ENCODE results near the gene SLC27A3.

SLC27A3 gene

DNA sequence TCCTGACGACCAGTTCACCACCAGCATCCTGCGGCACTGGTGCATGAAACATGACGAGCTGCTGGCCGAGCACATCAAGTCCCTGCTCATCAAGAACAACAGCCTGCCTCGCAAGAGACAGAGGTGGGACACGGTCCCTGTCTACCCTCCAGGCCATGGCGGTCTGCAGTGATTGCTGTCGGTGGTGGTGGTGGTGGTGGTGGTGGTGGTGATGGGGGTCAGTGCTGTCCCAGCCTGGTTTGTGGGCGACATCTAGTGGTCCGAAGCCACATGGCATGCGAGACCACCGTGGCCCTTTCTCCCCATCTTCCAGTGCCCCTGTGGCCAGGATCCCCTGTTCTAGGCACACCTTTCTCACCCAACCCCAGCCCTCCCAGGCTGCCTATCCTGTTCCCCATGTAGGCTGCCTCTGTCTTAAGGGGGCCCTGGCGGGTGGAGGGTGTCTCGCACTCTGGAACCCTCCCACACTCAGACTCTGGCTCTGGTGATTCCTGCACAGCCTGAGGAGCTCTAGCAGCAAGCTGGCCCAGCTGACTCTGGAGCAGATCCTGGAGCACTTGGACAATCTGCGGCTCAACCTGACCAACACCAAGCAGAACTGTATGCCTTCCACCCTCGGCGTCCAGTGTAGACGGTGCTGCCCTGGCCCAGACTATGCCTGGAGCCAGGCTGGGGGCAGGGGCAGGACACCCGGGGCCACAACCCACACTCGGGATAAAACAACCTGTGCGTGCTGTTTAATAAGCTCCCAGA lies 3.2 kb upstream of the SLC27A3 start:
- ATAC-seq = no peak

DNA sequence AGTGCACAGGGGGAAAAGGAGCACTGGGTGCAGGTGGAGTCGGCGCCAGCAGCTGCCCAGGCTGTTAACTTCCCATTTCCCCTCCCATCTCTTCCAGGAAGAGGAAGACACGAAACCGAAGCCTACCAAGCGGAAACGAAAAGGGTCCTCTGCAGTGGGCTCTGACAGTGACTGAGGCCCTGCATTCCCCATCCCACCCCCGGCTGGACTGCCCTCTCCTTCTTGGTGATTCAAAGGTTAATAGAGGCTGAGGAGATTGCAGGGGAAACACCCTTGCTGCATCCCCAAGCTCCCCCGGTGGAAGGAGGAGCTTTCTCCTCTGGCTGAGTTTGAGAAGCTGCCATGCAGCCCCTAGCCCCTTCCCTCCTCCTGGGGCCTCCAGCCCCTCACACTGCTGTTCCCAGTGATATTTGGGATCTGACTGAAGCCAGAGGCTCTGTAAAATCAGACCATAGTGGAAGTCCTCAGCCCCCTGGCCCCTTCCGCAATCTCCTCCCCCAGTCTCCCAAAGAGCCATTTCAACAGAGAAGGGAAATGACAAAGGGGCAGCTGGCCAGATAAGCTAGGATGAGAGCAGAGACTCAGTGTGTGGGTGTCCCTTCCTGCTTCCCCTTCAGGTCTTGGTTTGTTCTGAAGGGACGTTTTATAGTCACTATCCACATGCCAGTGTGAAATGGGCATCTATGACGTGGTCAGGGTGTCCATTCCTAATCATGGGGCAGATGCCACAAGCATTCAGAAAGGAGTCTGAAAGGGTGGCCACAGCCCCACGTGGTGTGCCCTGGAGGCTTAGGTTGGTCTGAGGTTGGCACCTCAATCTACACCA lies 1.9 kb upstream of the SLC27A3 start:
- TF ChIP-seq SNAI2 (CRISPR knock-in tag; IDR thresholded peaks at IDR 0.05) (no peak), RARB (CRISPR knock-in tag; IDR thresholded peaks at IDR 0.05) (no peak)
- TF ChIP-seq, protein P1, sequence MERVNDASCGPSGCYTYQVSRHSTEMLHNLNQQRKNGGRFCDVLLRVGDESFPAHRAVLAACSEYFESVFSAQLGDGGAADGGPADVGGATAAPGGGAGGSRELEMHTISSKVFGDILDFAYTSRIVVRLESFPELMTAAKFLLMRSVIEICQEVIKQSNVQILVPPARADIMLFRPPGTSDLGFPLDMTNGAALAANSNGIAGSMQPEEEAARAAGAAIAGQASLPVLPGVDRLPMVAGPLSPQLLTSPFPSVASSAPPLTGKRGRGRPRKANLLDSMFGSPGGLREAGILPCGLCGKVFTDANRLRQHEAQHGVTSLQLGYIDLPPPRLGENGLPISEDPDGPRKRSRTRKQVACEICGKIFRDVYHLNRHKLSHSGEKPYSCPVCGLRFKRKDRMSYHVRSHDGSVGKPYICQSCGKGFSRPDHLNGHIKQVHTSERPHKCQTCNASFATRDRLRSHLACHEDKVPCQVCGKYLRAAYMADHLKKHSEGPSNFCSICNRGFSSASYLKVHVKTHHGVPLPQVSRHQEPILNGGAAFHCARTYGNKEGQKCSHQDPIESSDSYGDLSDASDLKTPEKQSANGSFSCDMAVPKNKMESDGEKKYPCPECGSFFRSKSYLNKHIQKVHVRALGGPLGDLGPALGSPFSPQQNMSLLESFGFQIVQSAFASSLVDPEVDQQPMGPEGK (CRISPR knock-in tag; IDR thresholded peaks at IDR 0.05; ENCODE audit: borderline replicate concordance) = no peak
- no peak for ATAC-seq

More for the DNA sequence above, 3.2 kb upstream of the SLC27A3 start:
- TF ChIP-seq ZNF565 (CRISPR knock-in tag; conservative IDR thresholded peaks at IDR 0.05; ENCODE audit: low read depth) (no peak), ZFP3 (CRISPR knock-in tag; IDR thresholded peaks at IDR 0.05) (no peak), RARB (CRISPR knock-in tag; IDR thresholded peaks at IDR 0.05) (no peak), ARNTL (CRISPR knock-in tag; IDR thresholded peaks at IDR 0.05; ENCODE audit: borderline replicate concordance, low read depth) (no peak), TOX (CRISPR knock-in tag; IDR thresholded peaks at IDR 0.05; ENCODE audit: borderline replicate concordance) (no peak)
- TF ChIP-seq, protein P2, sequence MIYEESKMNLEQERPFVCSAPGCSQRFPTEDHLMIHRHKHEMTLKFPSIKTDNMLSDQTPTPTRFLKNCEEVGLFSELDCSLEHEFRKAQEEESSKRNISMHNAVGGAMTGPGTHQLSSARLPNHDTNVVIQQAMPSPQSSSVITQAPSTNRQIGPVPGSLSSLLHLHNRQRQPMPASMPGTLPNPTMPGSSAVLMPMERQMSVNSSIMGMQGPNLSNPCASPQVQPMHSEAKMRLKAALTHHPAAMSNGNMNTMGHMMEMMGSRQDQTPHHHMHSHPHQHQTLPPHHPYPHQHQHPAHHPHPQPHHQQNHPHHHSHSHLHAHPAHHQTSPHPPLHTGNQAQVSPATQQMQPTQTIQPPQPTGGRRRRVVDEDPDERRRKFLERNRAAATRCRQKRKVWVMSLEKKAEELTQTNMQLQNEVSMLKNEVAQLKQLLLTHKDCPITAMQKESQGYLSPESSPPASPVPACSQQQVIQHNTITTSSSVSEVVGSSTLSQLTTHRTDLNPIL (CRISPR knock-in tag; IDR thresholded peaks at IDR 0.05; ENCODE audit: low read depth) = no peak
- TF ChIP-seq, protein P3, sequence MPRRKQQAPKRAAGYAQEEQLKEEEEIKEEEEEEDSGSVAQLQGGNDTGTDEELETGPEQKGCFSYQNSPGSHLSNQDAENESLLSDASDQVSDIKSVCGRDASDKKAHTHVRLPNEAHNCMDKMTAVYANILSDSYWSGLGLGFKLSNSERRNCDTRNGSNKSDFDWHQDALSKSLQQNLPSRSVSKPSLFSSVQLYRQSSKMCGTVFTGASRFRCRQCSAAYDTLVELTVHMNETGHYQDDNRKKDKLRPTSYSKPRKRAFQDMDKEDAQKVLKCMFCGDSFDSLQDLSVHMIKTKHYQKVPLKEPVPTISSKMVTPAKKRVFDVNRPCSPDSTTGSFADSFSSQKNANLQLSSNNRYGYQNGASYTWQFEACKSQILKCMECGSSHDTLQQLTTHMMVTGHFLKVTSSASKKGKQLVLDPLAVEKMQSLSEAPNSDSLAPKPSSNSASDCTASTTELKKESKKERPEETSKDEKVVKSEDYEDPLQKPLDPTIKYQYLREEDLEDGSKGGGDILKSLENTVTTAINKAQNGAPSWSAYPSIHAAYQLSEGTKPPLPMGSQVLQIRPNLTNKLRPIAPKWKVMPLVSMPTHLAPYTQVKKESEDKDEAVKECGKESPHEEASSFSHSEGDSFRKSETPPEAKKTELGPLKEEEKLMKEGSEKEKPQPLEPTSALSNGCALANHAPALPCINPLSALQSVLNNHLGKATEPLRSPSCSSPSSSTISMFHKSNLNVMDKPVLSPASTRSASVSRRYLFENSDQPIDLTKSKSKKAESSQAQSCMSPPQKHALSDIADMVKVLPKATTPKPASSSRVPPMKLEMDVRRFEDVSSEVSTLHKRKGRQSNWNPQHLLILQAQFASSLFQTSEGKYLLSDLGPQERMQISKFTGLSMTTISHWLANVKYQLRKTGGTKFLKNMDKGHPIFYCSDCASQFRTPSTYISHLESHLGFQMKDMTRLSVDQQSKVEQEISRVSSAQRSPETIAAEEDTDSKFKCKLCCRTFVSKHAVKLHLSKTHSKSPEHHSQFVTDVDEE (CRISPR knock-in tag; IDR thresholded peaks at IDR 0.05) = no peak
- TF ChIP-seq, protein P4, sequence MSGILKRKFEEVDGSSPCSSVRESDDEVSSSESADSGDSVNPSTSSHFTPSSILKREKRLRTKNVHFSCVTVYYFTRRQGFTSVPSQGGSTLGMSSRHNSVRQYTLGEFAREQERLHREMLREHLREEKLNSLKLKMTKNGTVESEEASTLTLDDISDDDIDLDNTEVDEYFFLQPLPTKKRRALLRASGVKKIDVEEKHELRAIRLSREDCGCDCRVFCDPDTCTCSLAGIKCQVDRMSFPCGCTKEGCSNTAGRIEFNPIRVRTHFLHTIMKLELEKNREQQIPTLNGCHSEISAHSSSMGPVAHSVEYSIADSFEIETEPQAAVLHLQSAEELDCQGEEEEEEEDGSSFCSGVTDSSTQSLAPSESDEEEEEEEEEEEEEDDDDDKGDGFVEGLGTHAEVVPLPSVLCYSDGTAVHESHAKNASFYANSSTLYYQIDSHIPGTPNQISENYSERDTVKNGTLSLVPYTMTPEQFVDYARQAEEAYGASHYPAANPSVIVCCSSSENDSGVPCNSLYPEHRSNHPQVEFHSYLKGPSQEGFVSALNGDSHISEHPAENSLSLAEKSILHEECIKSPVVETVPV (CRISPR knock-in tag; IDR thresholded peaks at IDR 0.05) = no peak

DNA sequence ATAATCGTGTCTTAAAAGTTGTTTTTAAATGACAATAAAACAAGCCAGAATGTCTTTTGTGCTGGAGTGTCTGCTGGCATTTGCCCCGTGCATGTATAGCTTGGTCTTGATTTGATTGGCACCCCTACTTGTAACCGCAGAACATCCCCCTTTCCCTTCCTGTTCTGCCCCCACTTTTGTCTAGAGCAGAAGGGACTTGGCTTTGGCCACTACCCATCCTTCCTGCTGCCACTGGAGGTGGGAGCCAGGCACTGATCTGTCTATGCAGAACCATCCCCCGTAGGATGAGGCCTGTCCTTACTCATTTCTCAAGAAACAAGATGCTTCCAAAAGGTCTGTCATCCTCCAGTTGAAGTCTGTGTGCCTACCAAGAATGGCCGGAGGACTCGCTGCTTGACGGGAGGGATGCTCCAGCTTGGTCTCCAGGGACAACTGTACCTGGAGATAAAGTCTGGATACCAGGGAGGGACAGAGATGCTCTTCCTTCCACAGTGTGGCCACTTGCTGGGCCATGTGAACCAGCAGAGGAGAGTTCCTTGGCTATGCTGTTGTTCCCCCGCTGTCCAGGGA lies 1.1 kb upstream of the SLC27A3 start:
- TF ChIP-seq, protein P3 (CRISPR knock-in tag; IDR thresholded peaks at IDR 0.05) = no peak
- TF ChIP-seq ZFP30 (CRISPR knock-in tag; IDR thresholded peaks at IDR 0.05) (no peak), ZC3H10 (CRISPR knock-in tag; IDR thresholded peaks at IDR 0.05) (no peak), RARB (CRISPR knock-in tag; IDR thresholded peaks at IDR 0.05) (no peak), ZNF70 (CRISPR knock-in tag; IDR thresholded peaks at IDR 0.05) (no peak), BACH2 (CRISPR knock-in tag; IDR thresholded peaks at IDR 0.05; ENCODE audit: borderline replicate concordance) (no peak), ISL1 (CRISPR knock-in tag; IDR thresholded peaks at IDR 0.05) (no peak), GLIS3 (CRISPR knock-in tag; IDR thresholded peaks at IDR 0.05) (no peak), ZNF8 (CRISPR knock-in tag; IDR thresholded peaks at IDR 0.05) (no peak), SNAI2 (CRISPR knock-in tag; IDR thresholded peaks at IDR 0.05) (no peak), ESRRG (CRISPR knock-in tag; IDR thresholded peaks at IDR 0.05) (no peak), ZFP3 (CRISPR knock-in tag; IDR thresholded peaks at IDR 0.05) (no peak), CSDC2 (CRISPR knock-in tag; IDR thresholded peaks at IDR 0.05) (no peak)
- TF ChIP-seq, protein P1 (CRISPR knock-in tag; IDR thresholded peaks at IDR 0.05; ENCODE audit: borderline replicate concordance) = no peak
- TF ChIP-seq, protein P2 (CRISPR knock-in tag; IDR thresholded peaks at IDR 0.05; ENCODE audit: low read depth) = no peak
- TF ChIP-seq, protein P4 (CRISPR knock-in tag; IDR thresholded peaks at IDR 0.05) = no peak
- ATAC-seq = no peak

All from SK-N-SH treated with all-trans-retinoic acid at 6 μM for 48 hours (cell line).